GM18517 (cell line): ENCODE measurements around the gene GCA.

Experiments used
- ATAC-seq: cut with Tn5 transposase; IDR thresholded peaks from one replicate; pipeline ENCODE4 v1.9.1; 2021; ENCODE audit warnings: mild to moderate bottlenecking, moderate library complexity; ENCODE audit not compliant: unreplicated experiment

GCA gene

GRCh38 chr2:162327134-162327769 lies 16.7 kb upstream of the GCA start:
- no peak for ATAC-seq

GRCh38 chr2:162327806-162328205 lies 16.1 kb upstream of the GCA start:
- ATAC-seq, result no peak

GRCh38 chr2:162328424-162329157 lies 15.3 kb upstream of the GCA start:
- peak; percentile 72 for ATAC-seq

- no peak for ATAC-seq
Observed at GRCh38 chr2:162330881-162331280, 13.1 kb upstream of the GCA start.

- ATAC-seq, result peak; percentile 59
Observed at GRCh38 chr2:162333968-162334367, 10.0 kb upstream of the GCA start.

- ATAC-seq, result no peak
Observed at GRCh38 chr2:162337868-162338267, 6.1 kb upstream of the GCA start.

- ATAC-seq, result no peak
Observed at GRCh38 chr2:162340822-162341221, 3.1 kb upstream of the GCA start.

- no peak for ATAC-seq
Observed at GRCh38 chr2:162342321-162342720, 1.6 kb upstream of the GCA start.

- no peak for ATAC-seq
Observed at GRCh38 chr2:162342841-162343240, 1.1 kb upstream of the GCA start.

GRCh38 chr2:162343492-162343823 lies 474 bp upstream of the GCA start:
- ATAC-seq, result no peak

- no peak for ATAC-seq
Observed at GRCh38 chr2:162344617-162344950, 652 bp downstream of the GCA start.

- ATAC-seq, result no peak
Observed at GRCh38 chr2:162365392-162365791, 21.5 kb downstream of the GCA start.

- ATAC-seq, result no peak
Observed at GRCh38 chr2:162368494-162368893, 24.6 kb downstream of the GCA start.

- ATAC-seq, result no peak
Observed at GRCh38 chr2:162369551-162369950, 25.6 kb downstream of the GCA start.

GRCh38 chr2:162370931-162371330 lies 27.0 kb downstream of the GCA start:
- ATAC-seq, result no peak

- ATAC-seq, result no peak
Observed at GRCh38 chr2:162372818-162373217, 28.9 kb downstream of the GCA start.

GRCh38 chr2:162379719-162380580 lies 36.0 kb downstream of the GCA start:
- no peak for ATAC-seq

GRCh38 chr2:162381851-162382250 lies 37.9 kb downstream of the GCA start:
- no peak for ATAC-seq

- no peak for ATAC-seq
Observed at GRCh38 chr2:162382278-162382677, 38.3 kb downstream of the GCA start.

- ATAC-seq, result no peak
Observed at GRCh38 chr2:162385536-162385935, 41.6 kb downstream of the GCA start.

GRCh38 chr2:162390801-162391200 lies 46.9 kb downstream of the GCA start:
- no peak for ATAC-seq

GRCh38 chr2:162400336-162400735 lies 56.4 kb downstream of the GCA start:
- no peak for ATAC-seq
